HCT116 (cell line): Measurements from ENCODE around the gene ZNF76. TPM values are rescaled to one million over a fixed set of nuclear protein-coding genes. Genes with fewer than 3 reads are reported as not detected.

Experiments
- ATAC-seq: fragments of 200-7000 bp; cut with Tn5 transposase; 2 replicates; pipeline ENCODE4 v1.9.1; 2020; ENCODE audit warnings: mild to moderate bottlenecking, moderate library complexity
- BruUV-seq: library from RNA; stranded (reverse); fragments of 400-500 nt; replicated peaks from 2 replicates; lab custom pipeline; 2021; lab: Mats Ljungman, UMichigan
- CTCF ChIA-PET: fragments of 300-600 bp; sonication (Branson Sonifier 250); formaldehyde crosslinking; loops from one replicate; lab custom pipeline; 2021; ENCODE audit warnings: antibody characterized with exemption; lab: Charles Lee
- POLR2A ChIA-PET: fragments of 300-600, 350-600 bp; sonication (Branson Sonifier 250); formaldehyde crosslinking; loops from one replicate; lab custom pipeline; 2021; ENCODE audit warnings: antibody characterized with exemption; lab: Charles Lee
- RAD21 ChIA-PET, 2 experiments: fragments of 300-600 bp; sonication (Branson Sonifier 250); formaldehyde crosslinking; loops; one replicate each; lab custom pipeline; 2023; ENCODE audit warnings: low total read pairs in 2 of 2; ENCODE audit not compliant: uncharacterized antibody in 2 of 2, unreplicated experiment in 2 of 2, low non-redundant PET in 1 of 2; lab: Charles Lee
- DNase-seq: peaks from one replicate; pipeline ENCODE4 v3.0.0-alpha.2; 2010; ENCODE audit warnings: low read depth, low spot score
- H2AFZ ChIP-seq: fragments of 200-600 bp; shearing (Covaris generic), sonication (generic); 2 replicates; pipeline ENCODE4 v1.6.1; 2017; ENCODE audit warnings: low read depth, mixed run types, mixed read lengths, antibody characterized with exemption, low read length; ENCODE audit not compliant: poor library complexity, severe bottlenecking
- H3K27ac ChIP-seq: 2 replicates; pipeline ENCODE4 v1.5.1; 2012; ENCODE audit warnings: low read depth, low read length
- H3K27me3 ChIP-seq: fragments of 200-600 bp; sonication (generic); 2 replicates; pipeline ENCODE4 v1.6.1; 2016; ENCODE audit warnings: mixed run types, low read length, mixed read lengths; ENCODE audit not compliant: insufficient read depth
- H3K36me3 ChIP-seq, 2 experiments: fragments of 200-500 bp in 1 of 2; fragments of 200-600 bp in 1 of 2; sonication (Bioruptor generic) in 1 of 2; sonication (generic) in 1 of 2; 2 replicates each; pipeline versions ENCODE4 v1.5.1 to v1.6.1; 2014 to 2016; ENCODE audit warnings: low read length in 2 of 2, inconsistent platforms in 1 of 2, mixed read lengths in 1 of 2, mixed run types in 1 of 2; ENCODE audit not compliant: insufficient read depth in 2 of 2, control insufficient read depth in 1 of 2
- H3K4me1 ChIP-seq, 2 experiments: fragments of 200-600 bp in 1 of 2; sonication (generic) in 1 of 2; 2 replicates each; pipeline versions ENCODE4 v1.5.1 to v1.6.1; 2012 to 2017; ENCODE audit warnings: low read length in 2 of 2, inconsistent platforms in 1 of 2, mild to moderate bottlenecking in 1 of 2, mixed read lengths in 1 of 2, mixed run types in 1 of 2, moderate library complexity in 1 of 2; ENCODE audit not compliant: insufficient read depth in 2 of 2, control insufficient read depth in 1 of 2
- H3K4me2 ChIP-seq: fragments of 200-600 bp; sonication (generic); 2 replicates; pipeline ENCODE4 v1.6.1; 2017; ENCODE audit warnings: mixed run types, low read length, mixed read lengths
- H3K4me3 ChIP-seq, 2 experiments: fragments of 200-600 bp in 1 of 2; sonication (generic) in 1 of 2; replicated peaks in 1 of 2; 2 replicates each; pipeline ENCODE4 v1.5.1; 2011 to 2016; ENCODE audit warnings: low read length in 2 of 2, control low read depth in 1 of 2, low read depth in 1 of 2, mild to moderate bottlenecking in 1 of 2, mixed read lengths in 1 of 2, mixed run types in 1 of 2
- H3K79me2 ChIP-seq: fragments of 200-600 bp; sonication (generic); 2 replicates; pipeline ENCODE4 v1.6.1; 2017; ENCODE audit warnings: mild to moderate bottlenecking, mixed run types, low read length, moderate library complexity, mixed read lengths; ENCODE audit not compliant: insufficient read depth
- H3K9ac ChIP-seq: fragments of 200-600 bp; sonication (generic); 2 replicates; pipeline ENCODE4 v1.6.1; 2016; ENCODE audit warnings: low read length, mixed read lengths
- H3K9me2 ChIP-seq: fragments of 200-600 bp; sonication (generic), shearing (Covaris generic); 2 replicates; pipeline ENCODE4 v1.6.1; 2017; ENCODE audit warnings: mixed run types, mild to moderate bottlenecking, moderate library complexity; ENCODE audit not compliant: insufficient read depth
- H3K9me3 ChIP-seq, 2 experiments: fragments of 200-500 bp in 1 of 2; fragments of 200-600 bp in 1 of 2; sonication (Bioruptor generic) in 1 of 2; sonication (generic) in 1 of 2; 2 replicates each; pipeline ENCODE4 v1.6.1; 2014 to 2017; ENCODE audit warnings: low read length in 2 of 2, mixed read lengths in 2 of 2, inconsistent platforms in 1 of 2, low read depth in 1 of 2, mild to moderate bottlenecking in 1 of 2, mixed run types in 1 of 2, moderate library complexity in 1 of 2; ENCODE audit not compliant: control insufficient read depth in 1 of 2, insufficient read depth in 1 of 2
- H4K20me1 ChIP-seq: fragments of 200-600 bp; sonication (generic), shearing (Covaris generic); 2 replicates; pipeline ENCODE4 v1.6.1; 2017; ENCODE audit warnings: mixed run types, mild to moderate bottlenecking, moderate library complexity; ENCODE audit not compliant: insufficient read depth
- CBX3 ChIP-seq: IDR thresholded peaks from 2 replicates; pipeline ENCODE4 v1.6.1; 2012; ENCODE audit warnings: low read depth
- CEBPB ChIP-seq: IDR thresholded peaks from 2 replicates; pipeline ENCODE4 v1.6.1; 2012; ENCODE audit warnings: low read depth
- EGR1 ChIP-seq: IDR thresholded peaks from 2 replicates; pipeline ENCODE4 v1.6.1; 2012; ENCODE audit warnings: low read depth
- EZH2phosphoT487 ChIP-seq: fragments of 200-600 bp; IDR thresholded peaks from 2 replicates; pipeline ENCODE4 v1.6.1; 2018; ENCODE audit warnings: antibody characterized with exemption, borderline replicate concordance
- FOSL1 ChIP-seq: IDR thresholded peaks from 2 replicates; pipeline ENCODE4 v1.6.1; 2012; ENCODE audit warnings: low read depth
- POLR2A ChIP-seq: IDR thresholded peaks from 2 replicates; pipeline ENCODE4 v1.7.0; 2011; ENCODE audit warnings: borderline replicate concordance; ENCODE audit not compliant: insufficient read depth, insufficient read length; ENCODE audit errors: extremely low read depth
- POLR2AphosphoS5 ChIP-seq: IDR thresholded peaks from 2 replicates; pipeline ENCODE4 v1.6.1; 2011; ENCODE audit warnings: mild to moderate bottlenecking, low read depth, low read length, moderate library complexity
- SIN3A ChIP-seq: IDR thresholded peaks from 2 replicates; pipeline ENCODE4 v1.6.1; 2012; ENCODE audit warnings: low read depth
- SP1 ChIP-seq: IDR thresholded peaks from 2 replicates; pipeline ENCODE4 v1.6.1; 2012; ENCODE audit warnings: low read depth
- SRF ChIP-seq: IDR thresholded peaks from 2 replicates; pipeline ENCODE4 v1.6.1; 2012; ENCODE audit warnings: low read depth
- TCF7L2 ChIP-seq: IDR thresholded peaks from 2 replicates; pipeline ENCODE4 v1.7.0; 2011; ENCODE audit warnings: borderline replicate concordance, inconsistent platforms; ENCODE audit not compliant: insufficient read depth, insufficient read length; ENCODE audit errors: extremely low read depth
- YY1 ChIP-seq: IDR thresholded peaks from 2 replicates; pipeline ENCODE4 v1.6.1; 2011; ENCODE audit warnings: low read length, low read depth, moderate library complexity, mild to moderate bottlenecking; ENCODE audit not compliant: insufficient replicate concordance; ENCODE audit errors: extremely low read depth
- ZNF274 ChIP-seq: fragments of 200-500 bp; sonication (Bioruptor generic); IDR thresholded peaks from 2 replicates; pipeline ENCODE4 v1.6.1; 2014; ENCODE audit warnings: mild to moderate bottlenecking, low read depth, low read length, inconsistent platforms
- intact Hi-C: fragments of 100-400 bp; cut with micrococcal nuclease; formaldehyde crosslinking; loops from 2 replicates; pipeline ENCODE4 v1.10.0; 2022
- total RNA-seq: library from RNA; stranded (reverse); gene quantifications from one replicate; pipeline ENCODE4 v1.2.1, GENCODE V29; 2021; ENCODE audit not compliant: unreplicated experiment
- TF ChIP-seq, protein P1 (sequence below): IDR thresholded peaks from 2 replicates; pipeline ENCODE4 v1.6.1; 2012
- TF ChIP-seq, protein P2 (sequence below), 3 experiments: fragments of 200-600 bp in 1 of 3; sonication (generic) in 1 of 3; IDR thresholded peaks in 2 of 3; conservative IDR thresholded peaks in 1 of 3; 2 replicates each; pipeline ENCODE4 v1.5.1; 2012 to 2017; ENCODE audit warnings: low read depth in 2 of 3, low read length in 2 of 3, antibody characterized with exemption in 1 of 3, borderline replicate concordance in 1 of 3, control low read depth in 1 of 3, mild to moderate bottlenecking in 1 of 3, mixed read lengths in 1 of 3, mixed run types in 1 of 3, moderate library complexity in 1 of 3; ENCODE audit not compliant: insufficient read depth in 1 of 3

ZNF76 gene
- total RNA-seq, 1 experiment from 2014 or later = 47.5 TPM

GRCh38 chr6:35343092-35343834 is 83.7 kb downstream of the ZNF76 start:
- ATAC-seq = no peak
- no peaks in the 10 kb centered on the region for H4K20me1 ChIP-seq
- no peaks in the 10 kb centered on the region for H3K9me3 ChIP-seq
- TSS peak; percentile 65 for BruUV-seq
- ChIA-PET RAD21 (interaction anchor here (1.6 to 2.0 kb wide), 3 partner anchors 25 to 106 kb away, joined by 6 to 30 read pairs (median 7); partner anchors contain the start of gene DEF6 (in 1 of the 2)), POLR2A (interaction anchor here (0.6 to 2.6 kb wide), 2 partner anchors 106 to 1099 kb away, joined by 3 to 17 read pairs; no protein-coding TSS in a partner anchor), CTCF (interaction anchor here (1.5 to 3.0 kb wide), 6 partner anchors 8 to 107 kb away, joined by 5 to 120 read pairs (median 10); partner anchors contain the start of gene FANCE)
- H3K27me3 ChIP-seq = no peaks in the 10 kb centered on the region
- intact Hi-C loops = loop anchor here (2.0 to 5.0 kb wide), 2 partner anchors 46 to 59 kb away; partner anchors contain the start of gene DEF6
- no peaks in the 10 kb centered on the region for H3K9me2 ChIP-seq
- peaks cover 49% of the 10 kb centered on the region for H3K79me2 ChIP-seq
- H3K27ac ChIP-seq = peak overlapping the region; percentile 55; the same call in 1 of the 2 replicates
- peak overlapping the region; percentile 93 for H3K9ac ChIP-seq
- H3K4me3 ChIP-seq = peak overlapping the region; percentile 79 to 90
- H3K36me3 ChIP-seq = peaks cover 7 to 17% of the 10 kb centered on the region in 2 experiments; a peak in 3 of 4 replicates
- TF ChIP-seq, protein P1, sequence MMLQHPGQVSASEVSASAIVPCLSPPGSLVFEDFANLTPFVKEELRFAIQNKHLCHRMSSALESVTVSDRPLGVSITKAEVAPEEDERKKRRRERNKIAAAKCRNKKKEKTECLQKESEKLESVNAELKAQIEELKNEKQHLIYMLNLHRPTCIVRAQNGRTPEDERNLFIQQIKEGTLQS = no peak
- TF ChIP-seq EZH2phosphoT487 = no peak
- H3K4me1 ChIP-seq = peaks cover 16 to 27% of the 10 kb centered on the region in 2 experiments; a peak in 3 of 4 replicates
- DNase-seq = no peak
- H3K4me2 ChIP-seq = peak overlapping the region; percentile 91
- H2AFZ ChIP-seq = no peak overlapping the region

GRCh38 chr6:35343835-35344550 is 84.5 kb downstream of the ZNF76 start:
- Histone ChIP-seq H3K79me2 (peaks cover 55% of the 10 kb centered on the region), H3K4me3 (peak overlapping the region; percentile 79 to 90), H3K9ac (peak overlapping the region; percentile 93), H3K9me2 (no peaks in the 10 kb centered on the region), H3K9me3 (no peaks in the 10 kb centered on the region), H3K27ac (no peak overlapping the region), H3K27me3 (no peaks in the 10 kb centered on the region), H4K20me1 (no peaks in the 10 kb centered on the region), H3K4me1 (peaks cover 16 to 27% of the 10 kb centered on the region in 2 experiments; a peak in 3 of 4 replicates), H2AFZ (no peak overlapping the region), H3K4me2 (peak overlapping the region; percentile 91), H3K36me3 (peaks cover 7 to 23% of the 10 kb centered on the region in 2 experiments; a peak in 3 of 4 replicates)
- POLR2A ChIA-PET = interaction anchor here (0.6 kb wide), 1 partner anchor 1100 kb away, joined by 3 read pairs; no protein-coding TSS in a partner anchor
- CTCF ChIA-PET = interaction anchor here (1.9 kb wide), 1 partner anchor 106 kb away, joined by 9 read pairs; no protein-coding TSS in a partner anchor
- RAD21 ChIA-PET = no interaction called here
- intact Hi-C loops = loop anchor here (2.0 to 5.0 kb wide), 2 partner anchors 47 to 58 kb away; partner anchors contain the start of gene DEF6
- ATAC-seq (no peak), DNase-seq (no peak)
- no TSS peak for BruUV-seq
- TF ChIP-seq POLR2A (no peak), TCF7L2 (no peak), SIN3A (no peak), SRF (no peak), EGR1 (no peak), CBX3 (no peak), SP1 (no peak), FOSL1 (no peak), POLR2AphosphoS5 (no peak), CEBPB (no peak), ZNF274 (no peak), YY1 (no peak)
- TF ChIP-seq, protein P2, sequence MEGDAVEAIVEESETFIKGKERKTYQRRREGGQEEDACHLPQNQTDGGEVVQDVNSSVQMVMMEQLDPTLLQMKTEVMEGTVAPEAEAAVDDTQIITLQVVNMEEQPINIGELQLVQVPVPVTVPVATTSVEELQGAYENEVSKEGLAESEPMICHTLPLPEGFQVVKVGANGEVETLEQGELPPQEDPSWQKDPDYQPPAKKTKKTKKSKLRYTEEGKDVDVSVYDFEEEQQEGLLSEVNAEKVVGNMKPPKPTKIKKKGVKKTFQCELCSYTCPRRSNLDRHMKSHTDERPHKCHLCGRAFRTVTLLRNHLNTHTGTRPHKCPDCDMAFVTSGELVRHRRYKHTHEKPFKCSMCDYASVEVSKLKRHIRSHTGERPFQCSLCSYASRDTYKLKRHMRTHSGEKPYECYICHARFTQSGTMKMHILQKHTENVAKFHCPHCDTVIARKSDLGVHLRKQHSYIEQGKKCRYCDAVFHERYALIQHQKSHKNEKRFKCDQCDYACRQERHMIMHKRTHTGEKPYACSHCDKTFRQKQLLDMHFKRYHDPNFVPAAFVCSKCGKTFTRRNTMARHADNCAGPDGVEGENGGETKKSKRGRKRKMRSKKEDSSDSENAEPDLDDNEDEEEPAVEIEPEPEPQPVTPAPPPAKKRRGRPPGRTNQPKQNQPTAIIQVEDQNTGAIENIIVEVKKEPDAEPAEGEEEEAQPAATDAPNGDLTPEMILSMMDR (IDR thresholded peaks at IDR 0.05 in 2 of 3, conservative IDR thresholded peaks at IDR 0.05 in 1 of 3; ENCODE audit: borderline replicate concordance in 1 of 3, insufficient read depth in 1 of 3, low read depth in 2 of 3, low read length in 2 of 3) = no peak
- TF ChIP-seq, protein P1 = no peak
